H1 (cell line): ENCODE measurements around the gene TLR5. TPM values are rescaled to one million over a fixed set of nuclear protein-coding genes. Genes with fewer than 3 reads are reported as not detected.

Experiments
- CTCF ChIA-PET: fragments of 300-600 bp; sonication (Branson Sonifier 250); formaldehyde crosslinking; loops from one replicate; lab custom pipeline; 2021; ENCODE audit not compliant: partially characterized antibody; lab: Charles Lee
- POLR2A ChIA-PET: fragments of 300-600 bp; sonication (Branson Sonifier 250); formaldehyde crosslinking; loops from one replicate; lab custom pipeline; 2021; ENCODE audit warnings: inconsistent platforms; ENCODE audit not compliant: partially characterized antibody; lab: Charles Lee
- DNase-seq, 2 experiments: peaks; one replicate each; pipeline versions ENCODE4 v3.0.0 to v3.0.0-alpha.2; 2010 to 2022; ENCODE audit warnings: low spot score in 2 of 2, low read depth in 1 of 2, mixed read lengths in 1 of 2
- FAIRE-seq: peaks from 2 replicates; lab custom pipeline; 2011; peaks lifted over from hg19 to GRCh38; lab: Jason Lieb, UNC
- H2AFZ ChIP-seq: 2 replicates; pipeline ENCODE4 v1.8.1; 2012; ENCODE audit warnings: low read length, inconsistent platforms
- H2AK5ac ChIP-seq: 2 replicates; pipeline ENCODE4 v1.6.1; 2013; ENCODE audit warnings: low read depth, low read length
- H2BK120ac ChIP-seq: replicated peaks from 2 replicates; pipeline ENCODE3; 2013; ENCODE audit warnings: low read depth, low read length, inconsistent platforms
- H2BK12ac ChIP-seq: 2 replicates; pipeline ENCODE4 v1.6.1; 2013; ENCODE audit warnings: low read depth, low read length
- H2BK15ac ChIP-seq: 2 replicates; pipeline ENCODE4 v1.6.1; 2013; ENCODE audit warnings: low read length
- H2BK20ac ChIP-seq: 2 replicates; pipeline ENCODE4 v1.6.1; 2013; ENCODE audit warnings: low read length
- H2BK5ac ChIP-seq: 2 replicates; pipeline ENCODE4 v1.6.1; 2013; ENCODE audit warnings: low read depth, low read length
- H3K14ac ChIP-seq: 2 replicates; pipeline ENCODE4 v1.6.1; 2013; ENCODE audit warnings: inconsistent platforms; ENCODE audit not compliant: insufficient read length
- H3K18ac ChIP-seq: 2 replicates; pipeline ENCODE4 v1.6.1; 2013; ENCODE audit warnings: low read length; ENCODE audit errors: extremely low read depth
- H3K23ac ChIP-seq: 2 replicates; pipeline ENCODE4 v1.6.1; 2013; ENCODE audit warnings: inconsistent platforms; ENCODE audit not compliant: insufficient read length
- H3K23me2 ChIP-seq: 2 replicates; pipeline ENCODE4 v1.6.1; 2013; ENCODE audit warnings: low read depth, low read length
- H3K27ac ChIP-seq: 2 replicates; pipeline ENCODE4 v1.6.1; 2011; ENCODE audit warnings: low read depth, low read length, inconsistent platforms
- H3K27me3 ChIP-seq, 4 experiments: replicated peaks in 1 of 4; 1 replicate in 1 of 4; 2 replicates in 3 of 4; pipeline versions ENCODE4 v1.6.1 to v1.8.1; 2011 to 2013; ENCODE audit warnings: low read length in 3 of 4, mild to moderate bottlenecking in 3 of 4, inconsistent platforms in 2 of 4, mixed read lengths in 2 of 4, moderate library complexity in 1 of 4; ENCODE audit not compliant: control insufficient read depth in 3 of 4, insufficient read depth in 3 of 4; ENCODE audit errors: extremely low read depth in 1 of 4
- H3K36me3 ChIP-seq, 4 experiments: 2 replicates each; pipeline versions ENCODE4 v1.6.1 to v1.8.1; 2011 to 2013; ENCODE audit warnings: mild to moderate bottlenecking in 4 of 4, low read length in 3 of 4, moderate library complexity in 2 of 4, control low read depth in 1 of 4, inconsistent platforms in 1 of 4; ENCODE audit not compliant: insufficient read depth in 4 of 4, control insufficient read depth in 2 of 4
- H3K4ac ChIP-seq: replicated peaks from 2 replicates; pipeline ENCODE3; 2013; ENCODE audit warnings: low read length, low read depth, mixed read lengths, inconsistent platforms; ENCODE audit not compliant: insufficient read length
- H3K4me1 ChIP-seq, 4 experiments: replicated peaks in 1 of 4; 1 replicate in 1 of 4; 2 replicates in 3 of 4; pipeline versions ENCODE4 v1.6.1 to v1.8.1; 2011 to 2013; ENCODE audit warnings: low read length in 3 of 4, inconsistent platforms in 2 of 4, mixed read lengths in 1 of 4; ENCODE audit not compliant: insufficient read depth in 4 of 4, control insufficient read depth in 3 of 4
- H3K4me2 ChIP-seq, 2 experiments: 2 replicates each; pipeline versions ENCODE4 v1.6.1 to v1.8.1; 2011 to 2013; ENCODE audit warnings: low read depth in 2 of 2, low read length in 2 of 2, control low read depth in 1 of 2, inconsistent platforms in 1 of 2, mild to moderate bottlenecking in 1 of 2; ENCODE audit not compliant: insufficient read depth in 1 of 2
- H3K4me3 ChIP-seq, 4 experiments: fragments of 200-600, 300-600 bp in 1 of 4; sonication (generic), shearing (Covaris generic), sonication (Bioruptor Twin) in 1 of 4; 2 replicates each; pipeline versions ENCODE4 v1.5.1 to v1.8.1; 2011 to 2016; ENCODE audit warnings: low read length in 4 of 4, low read depth in 3 of 4, control low read depth in 2 of 4, inconsistent platforms in 2 of 4, mild to moderate bottlenecking in 2 of 4, mixed read lengths in 1 of 4, moderate library complexity in 1 of 4; ENCODE audit not compliant: insufficient read depth in 2 of 4; ENCODE audit errors: extremely low read depth in 1 of 4
- H3K56ac ChIP-seq: replicated peaks from 2 replicates; pipeline ENCODE3; 2013; ENCODE audit warnings: low read depth, mild to moderate bottlenecking, mixed read lengths, low read length, inconsistent platforms; ENCODE audit not compliant: insufficient read length
- H3K79me1 ChIP-seq: 2 replicates; pipeline ENCODE4 v1.6.1; 2013; ENCODE audit warnings: low read depth, low read length, control low read depth
- H3K79me2 ChIP-seq, 2 experiments: 2 replicates each; pipeline versions ENCODE4 v1.6.1 to v1.8.1; 2012 to 2013; ENCODE audit warnings: low read length in 2 of 2, mild to moderate bottlenecking in 2 of 2, inconsistent platforms in 1 of 2; ENCODE audit not compliant: insufficient read depth in 2 of 2, control insufficient read depth in 1 of 2
- H3K9ac ChIP-seq, 4 experiments: replicated peaks in 1 of 4; 1 replicate in 1 of 4; 2 replicates in 3 of 4; pipeline versions ENCODE4 v1.6.1 to v1.8.1; 2011 to 2013; ENCODE audit warnings: low read depth in 3 of 4, low read length in 3 of 4, control low read depth in 2 of 4, mild to moderate bottlenecking in 2 of 4, moderate library complexity in 2 of 4, inconsistent platforms in 1 of 4; ENCODE audit errors: extremely low read depth in 1 of 4
- H3K9me3 ChIP-seq, 2 experiments: 2 replicates each; pipeline versions ENCODE4 v1.6.1 to v1.8.1; 2012 to 2013; ENCODE audit warnings: mild to moderate bottlenecking in 2 of 2, moderate library complexity in 2 of 2, control low read depth in 1 of 2, inconsistent platforms in 1 of 2, low read depth in 1 of 2, low read length in 1 of 2, mixed read lengths in 1 of 2; ENCODE audit not compliant: insufficient read depth in 2 of 2
- H4K20me1 ChIP-seq, 2 experiments: replicated peaks in 1 of 2; 2 replicates each; pipeline versions ENCODE3 to v1.8.1; 2011 to 2013; ENCODE audit warnings: inconsistent platforms in 2 of 2, low read length in 2 of 2, mild to moderate bottlenecking in 1 of 2; ENCODE audit not compliant: insufficient read depth in 2 of 2, control insufficient read depth in 1 of 2
- H4K5ac ChIP-seq: 2 replicates; pipeline ENCODE4 v1.6.1; 2013; ENCODE audit warnings: low read length, low read depth, mixed read lengths, inconsistent platforms; ENCODE audit not compliant: insufficient read length
- H4K8ac ChIP-seq: 2 replicates; pipeline ENCODE4 v1.8.0; 2013; ENCODE audit warnings: mild to moderate bottlenecking, moderate library complexity, low read length, inconsistent platforms; ENCODE audit not compliant: insufficient read depth; ENCODE audit errors: extremely low read depth
- H4K91ac ChIP-seq: replicated peaks from 2 replicates; pipeline ENCODE3; 2013; ENCODE audit warnings: low read length, mixed read lengths, inconsistent platforms; ENCODE audit not compliant: insufficient read length
- ASH2L ChIP-seq: fragments of 200-600, 300-600 bp; sonication (generic); IDR thresholded peaks from one replicate; pipeline ENCODE4 v1.7.1; 2017; ENCODE audit warnings: low read length
- CREB1 ChIP-seq: IDR thresholded peaks from 2 replicates; pipeline ENCODE4 v1.6.1; 2012; ENCODE audit warnings: inconsistent platforms
- GABPA ChIP-seq: IDR thresholded peaks from 2 replicates; pipeline ENCODE4 v1.6.1; 2011; ENCODE audit warnings: mild to moderate bottlenecking, low read length, moderate library complexity, borderline replicate concordance; ENCODE audit not compliant: insufficient read depth
- HDAC2 ChIP-seq, 2 experiments: fragments of 300-600 bp in 1 of 2; sonication (generic) in 1 of 2; IDR thresholded peaks; 2 replicates each; pipeline ENCODE4 v1.6.1; 2011 to 2012; ENCODE audit warnings: low read depth in 2 of 2, low read length in 2 of 2, mild to moderate bottlenecking in 2 of 2, moderate library complexity in 2 of 2, borderline replicate concordance in 1 of 2, inconsistent platforms in 1 of 2
- NANOG ChIP-seq: IDR thresholded peaks from 2 replicates; pipeline ENCODE4 v1.6.1; 2011; ENCODE audit warnings: low read length, low read depth, mild to moderate bottlenecking, inconsistent platforms; ENCODE audit not compliant: insufficient read depth, poor library complexity, severe bottlenecking
- NRF1 ChIP-seq: IDR thresholded peaks from 2 replicates; pipeline ENCODE4 v1.6.1; 2011; ENCODE audit warnings: mild to moderate bottlenecking, low read depth, low read length, improper control_type of control experiment
- POU5F1 ChIP-seq: IDR thresholded peaks from 2 replicates; pipeline ENCODE4 v1.6.1; 2011; ENCODE audit warnings: low read depth, mild to moderate bottlenecking, low read length, moderate library complexity
- RAD21 ChIP-seq, 2 experiments: IDR thresholded peaks in 1 of 2; conservative IDR thresholded peaks in 1 of 2; 2 replicates each; pipeline ENCODE4 v1.6.1; 2011; ENCODE audit warnings: low read depth in 2 of 2, low read length in 2 of 2, improper control_type of control experiment in 1 of 2, inconsistent platforms in 1 of 2, mild to moderate bottlenecking in 1 of 2, moderate library complexity in 1 of 2
- SP2 ChIP-seq: IDR thresholded peaks from 2 replicates; pipeline ENCODE4 v1.6.1; 2012; ENCODE audit warnings: mild to moderate bottlenecking, low read length, inconsistent platforms
- SUZ12 ChIP-seq: fragments of 200-600 bp; sonication (generic); IDR thresholded peaks from 2 replicates; pipeline ENCODE4 v1.6.1; 2012; ENCODE audit warnings: mild to moderate bottlenecking, inconsistent platforms, low read length, moderate library complexity, mixed read lengths
- WGBS, 2 experiments: shearing (Covaris generic) in 1 of 2; methylation state at CpG; one replicate each; pipeline versions ENCODE4 v1.1.6 to v1.1.7; 2013 to 2015; ENCODE audit warnings: low lambda C conversion rate in 2 of 2, mixed read lengths in 2 of 2, inconsistent platforms in 1 of 2, low coverage in 1 of 2, missing lambda C conversion rate in 1 of 2; ENCODE audit not compliant: insufficient replicate concordance in 2 of 2, insufficient coverage in 1 of 2, insufficient read length in 1 of 2; ENCODE audit errors: extremely low coverage in 1 of 2, missing lambda C conversion rate in 1 of 2; 5-methylcytosine and 5-hydroxymethylcytosine counted together
- polyA plus RNA-seq, 7 experiments: library from polyadenylated mRNA; depleted of rRNA in 3 of 7; stranded (reverse) in 5 of 7; unstranded in 2 of 7; fragments of >200 nt in 5 of 7; fragments of 200-250 nt in 2 of 7; gene quantifications; 1 replicate in 5 of 7; 2 replicates in 1 of 7; 4 replicates in 1 of 7; pipeline versions ENCODE4 v1.2.1 to v1.2.3, GENCODE V29; 2011 to 2013; ENCODE audit warnings: missing spikeins in 2 of 7, mixed read lengths in 2 of 7
- total RNA-seq: library from RNA; stranded (reverse); fragmentation: NEBNext Ultra II Directional; extraction: Animal tissue kit (Norgen Biotek cat#: 25700); gene quantifications from 2 replicates; pipeline ENCODE4 v1.2.1, GENCODE V29; 2021
- TF ChIP-seq, protein P1 (sequence below): IDR thresholded peaks from 2 replicates; pipeline ENCODE4 v1.6.1; 2012; ENCODE audit warnings: low read length, inconsistent platforms

Gene TLR5
- total and polyA plus RNA-seq, 2 of the 8 experiments (the other 6 are each of a cell fraction or from before 2014, with no cell fraction given), result 0.35 to 0.74 TPM

DNA sequence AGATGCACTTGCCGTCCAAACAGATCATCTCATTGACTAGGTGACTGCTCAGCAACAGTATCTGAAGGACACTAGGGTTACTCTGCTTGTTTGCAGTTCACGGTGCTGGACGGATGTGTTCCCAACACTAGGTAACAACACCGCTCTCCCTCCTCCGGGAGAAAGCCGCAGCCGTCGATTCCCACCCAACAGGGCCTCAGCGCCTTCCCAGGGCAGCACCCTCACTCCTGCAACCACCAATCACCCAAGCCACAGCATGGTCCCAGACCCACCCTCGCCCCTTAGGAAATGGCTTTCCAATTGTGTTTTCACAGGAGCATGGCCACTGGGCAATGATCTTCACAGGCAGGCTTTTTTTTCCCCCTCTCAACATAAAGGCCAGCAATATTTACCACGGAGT lies 779 bp downstream of the TLR5 start:
- Histone ChIP-seq H4K91ac (no peak overlapping the region), H3K4ac (no peak overlapping the region), H2BK120ac (no peak overlapping the region), H3K27ac (no peak overlapping the region), H2BK5ac (no peak overlapping the region), H2AK5ac (no peak overlapping the region), H3K79me1 (no peaks in the 10 kb centered on the region), H3K14ac (no peak overlapping the region), H3K4me3 (peak overlapping the region in 2 of 4 experiments; percentile 49 to 60; a peak in 3 of 8 replicates), H3K79me2 (no peaks in the 10 kb centered on the region), H3K4me2 (peak overlapping the region; percentile 47 to 65), H3K4me1 (peaks cover 0 to 12% (median 5%) of the 10 kb centered on the region in 4 experiments; a peak in 5 of 7 replicates), H3K23ac (no peak overlapping the region), H3K9me3 (no peaks in the 10 kb centered on the region), H3K23me2 (no peaks in the 10 kb centered on the region), H4K5ac (no peak overlapping the region), H4K8ac (no peak overlapping the region), H3K18ac (no peak overlapping the region), H2AFZ (0 out of 2 replicates have a peak overlapping the region, but pooled peaks have one; percentile 22), H2BK20ac (no peak overlapping the region), H3K56ac (no peak overlapping the region), H4K20me1 (no peaks in the 10 kb centered on the region), H3K27me3 (peaks cover 0 to 6% (median 4%) of the 10 kb centered on the region in 4 experiments; a peak in 4 of 7 replicates), H2BK12ac (0 out of 2 replicates have a peak overlapping the region, but pooled peaks have one; percentile 45), H3K36me3 (no peaks in the 10 kb centered on the region), H3K9ac (no peak overlapping the region), H2BK15ac (0 out of 2 replicates have a peak overlapping the region, but pooled peaks have one; percentile 82)
- ChIA-PET POLR2A (no interaction called here), CTCF (interaction anchor here (1.0 to 5.5 kb wide), 10 partner anchors 7 to 559 kb away, joined by 3 to 36 read pairs (median 5); no protein-coding TSS in a partner anchor)
- WGBS, 2 experiments, result 87% methylated on average over 11 of the region's 11 CpGs; no CpG with 5 or more reads in 1 of the 2 experiments
- no peak for FAIRE-seq
- no peak for DNase-seq
- no peak for TF ChIP-seq CREB1
- TF ChIP-seq, protein P1, sequence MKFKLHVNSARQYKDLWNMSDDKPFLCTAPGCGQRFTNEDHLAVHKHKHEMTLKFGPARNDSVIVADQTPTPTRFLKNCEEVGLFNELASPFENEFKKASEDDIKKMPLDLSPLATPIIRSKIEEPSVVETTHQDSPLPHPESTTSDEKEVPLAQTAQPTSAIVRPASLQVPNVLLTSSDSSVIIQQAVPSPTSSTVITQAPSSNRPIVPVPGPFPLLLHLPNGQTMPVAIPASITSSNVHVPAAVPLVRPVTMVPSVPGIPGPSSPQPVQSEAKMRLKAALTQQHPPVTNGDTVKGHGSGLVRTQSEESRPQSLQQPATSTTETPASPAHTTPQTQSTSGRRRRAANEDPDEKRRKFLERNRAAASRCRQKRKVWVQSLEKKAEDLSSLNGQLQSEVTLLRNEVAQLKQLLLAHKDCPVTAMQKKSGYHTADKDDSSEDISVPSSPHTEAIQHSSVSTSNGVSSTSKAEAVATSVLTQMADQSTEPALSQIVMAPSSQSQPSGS, result no peak
- no peak for TF ChIP-seq NANOG
- TF ChIP-seq POU5F1, result no peak
- TF ChIP-seq GABPA, result no peak
- no peak for TF ChIP-seq SUZ12
- no peak for TF ChIP-seq RAD21 (IDR thresholded peaks at IDR 0.05 in 1 of 2, conservative IDR thresholded peaks at IDR 0.05 in 1 of 2; ENCODE audit: low read depth in 2 of 2, low read length in 2 of 2)
- no peak for TF ChIP-seq HDAC2 (IDR thresholded peaks at IDR 0.05; ENCODE audit: borderline replicate concordance in 1 of 2, low read depth in 2 of 2, low read length in 2 of 2)
- TF ChIP-seq ASH2L, result no peak
- TF ChIP-seq SP2, result no peak
- no peak for TF ChIP-seq NRF1
